Activated CD8-positive, alpha-beta memory T cell treated with anti-CD3 and anti-CD28 coated beads for 24 hours (primary cell): ENCODE data around the gene GLYR1.

Experiments used
- DNase-seq: peaks from one replicate; pipeline ENCODE4 v3.0.0-alpha.2; 2020

GLYR1 gene

GRCh38 chr16:4803401-4803844, 43.7 kb downstream of the GLYR1 start:
- DNase-seq: no peak

DNA sequence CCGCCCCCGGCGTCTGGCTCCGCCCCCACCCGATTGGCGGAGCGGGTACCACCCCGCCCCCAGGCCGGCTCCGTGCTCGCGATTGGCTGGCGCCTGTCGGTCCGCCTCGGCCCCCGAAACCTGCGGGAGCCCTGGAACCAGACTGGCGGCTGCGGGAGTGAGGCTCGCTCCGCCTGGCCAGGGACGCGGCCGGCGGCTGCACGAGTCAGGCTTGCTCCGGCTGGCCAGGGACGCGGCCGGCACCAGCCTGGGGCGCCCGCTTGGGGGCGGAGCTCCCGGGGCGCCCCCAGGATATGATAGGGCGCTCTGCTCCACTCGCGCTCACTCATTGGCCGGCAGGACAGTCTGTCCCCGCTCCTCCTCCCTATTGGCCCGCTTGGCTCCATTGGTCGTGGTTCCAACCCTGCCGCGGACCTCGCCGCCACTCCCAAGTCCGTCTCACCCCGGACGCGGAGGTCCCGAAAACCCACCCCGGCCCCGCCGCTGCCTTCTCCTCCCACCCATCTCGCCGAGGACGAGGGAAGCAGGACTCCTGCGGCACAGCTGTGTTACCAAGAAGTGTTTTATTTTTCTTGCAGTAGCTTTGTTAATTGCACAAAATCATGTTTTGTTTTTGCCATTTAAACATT, 44.3 kb downstream of the GLYR1 start:
- peak; percentile 98 for DNase-seq

- DNase-seq: peak; percentile 87
Observed at GRCh38 chr16:4801962-4802658, 45.0 kb downstream of the GLYR1 start, which contains the start of gene ROGDI. ROGDI (minus strand) TSS chr16:4802633; CDS start chr16:4802571, 62 bp downstream.

DNA sequence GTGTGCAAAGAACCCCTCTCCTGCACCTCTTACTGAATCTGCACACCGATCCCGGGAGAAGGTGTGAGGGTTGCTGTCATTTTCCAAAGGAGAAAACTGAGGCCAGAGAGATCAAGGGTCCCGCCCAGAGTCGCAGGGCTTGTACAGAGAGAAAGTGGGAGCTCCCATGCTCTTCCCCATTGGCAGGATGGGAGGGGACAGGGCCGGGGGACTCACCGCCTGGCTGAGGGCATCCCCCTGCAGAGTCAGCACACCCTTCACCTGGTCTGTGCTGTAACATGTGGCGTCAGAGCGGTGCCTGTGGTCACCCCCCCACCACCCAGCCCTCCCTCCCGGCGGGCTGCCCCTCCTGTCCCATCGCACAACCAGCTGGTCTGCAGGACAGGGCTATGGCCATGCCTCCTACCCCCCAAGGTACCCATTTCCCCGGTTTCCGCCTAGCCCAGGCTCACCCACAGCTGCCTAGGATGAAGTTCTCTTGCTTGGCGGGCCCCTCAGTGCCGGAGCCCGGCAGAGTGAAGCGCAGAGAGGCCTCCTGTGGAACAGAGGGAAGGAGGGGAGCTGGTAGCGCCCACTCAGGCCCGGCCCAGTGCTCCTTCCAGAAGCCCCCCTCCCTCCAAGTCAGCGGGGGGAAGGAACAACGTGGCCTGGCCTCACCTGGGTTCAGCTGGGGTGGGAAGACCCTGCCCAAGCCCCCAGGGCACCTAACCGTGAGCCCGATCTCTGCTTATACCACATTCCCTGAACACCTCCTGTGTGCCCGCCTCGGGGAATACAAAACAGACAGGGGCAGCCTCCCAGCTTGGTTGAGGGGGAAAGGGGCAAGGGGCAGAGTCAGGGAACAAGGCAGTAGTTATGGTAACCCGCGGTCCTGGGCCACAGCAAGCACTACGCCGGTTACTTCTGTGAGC, 45.8 kb downstream of the GLYR1 start:
- DNase-seq: no peak

DNA sequence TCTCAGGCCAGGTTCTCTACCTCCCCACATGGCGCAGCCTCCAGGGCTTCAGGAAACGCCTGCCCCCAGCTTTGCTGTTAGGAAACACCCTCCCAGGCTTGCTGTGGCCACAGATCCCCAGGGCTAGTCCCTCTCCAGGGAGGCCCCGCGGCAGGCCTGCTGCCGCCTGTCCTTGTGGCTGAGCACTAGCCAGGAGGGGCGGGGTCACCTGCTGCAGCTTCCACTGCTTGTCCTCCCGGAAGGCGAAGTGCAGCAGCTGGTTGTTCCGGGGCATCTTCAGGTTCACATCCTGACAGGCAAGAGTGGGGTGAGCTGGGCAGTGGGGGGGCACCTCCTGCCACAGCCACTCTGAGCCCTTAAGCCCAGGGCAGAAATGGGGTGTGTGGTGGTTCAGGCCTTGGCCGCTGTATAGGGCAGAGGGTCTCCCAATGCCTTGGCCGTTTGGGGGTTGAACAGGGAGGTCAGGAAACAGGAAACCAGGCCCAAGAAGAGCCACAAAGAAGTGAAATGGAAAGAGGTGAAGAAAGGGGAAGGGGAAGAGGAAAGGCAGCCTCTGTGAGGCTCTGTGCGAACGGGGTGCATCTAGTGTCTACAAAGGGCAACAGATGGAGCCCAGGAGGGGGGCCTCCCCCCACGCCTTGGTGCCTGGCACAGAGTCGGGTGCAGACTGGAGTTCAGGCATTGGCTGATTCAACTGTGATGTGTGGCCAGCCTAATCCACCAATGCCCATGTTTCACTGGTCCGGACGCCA, 46.6 kb downstream of the GLYR1 start:
- no peak for DNase-seq

DNA sequence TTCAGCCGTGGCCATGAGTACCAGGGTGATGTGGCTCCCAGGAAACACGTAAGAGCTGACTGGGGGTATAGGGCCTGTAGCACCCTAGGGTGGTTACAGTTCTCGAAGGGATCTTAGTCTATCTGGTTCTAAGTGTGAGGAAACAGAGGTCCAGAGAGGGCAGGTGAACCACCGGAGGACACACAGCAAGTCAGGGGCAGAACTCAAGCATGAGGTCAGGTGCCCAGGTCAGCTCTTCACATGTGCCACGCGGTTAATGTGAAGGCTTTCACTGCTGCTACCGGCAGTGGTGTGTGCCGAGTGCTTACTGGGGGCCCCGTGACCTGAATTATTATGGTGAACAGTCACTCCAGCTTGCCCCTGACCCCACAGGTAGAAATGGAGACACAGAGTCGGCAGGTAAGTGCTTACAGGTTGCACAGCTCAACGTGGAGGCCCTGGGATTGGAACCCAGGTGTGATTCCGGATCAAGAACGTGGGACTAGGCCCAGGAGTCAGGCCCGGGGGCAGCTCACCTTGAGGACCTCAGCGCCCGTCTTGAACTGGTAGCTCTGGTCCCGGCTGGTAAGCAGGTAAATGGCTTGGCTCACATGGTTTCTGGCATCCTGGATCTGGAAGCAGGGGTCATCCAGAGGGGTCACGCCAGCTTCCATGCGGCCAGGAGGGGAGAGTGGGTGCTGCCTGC, 47.8 kb downstream of the GLYR1 start:
- DNase-seq: no peak

DNA sequence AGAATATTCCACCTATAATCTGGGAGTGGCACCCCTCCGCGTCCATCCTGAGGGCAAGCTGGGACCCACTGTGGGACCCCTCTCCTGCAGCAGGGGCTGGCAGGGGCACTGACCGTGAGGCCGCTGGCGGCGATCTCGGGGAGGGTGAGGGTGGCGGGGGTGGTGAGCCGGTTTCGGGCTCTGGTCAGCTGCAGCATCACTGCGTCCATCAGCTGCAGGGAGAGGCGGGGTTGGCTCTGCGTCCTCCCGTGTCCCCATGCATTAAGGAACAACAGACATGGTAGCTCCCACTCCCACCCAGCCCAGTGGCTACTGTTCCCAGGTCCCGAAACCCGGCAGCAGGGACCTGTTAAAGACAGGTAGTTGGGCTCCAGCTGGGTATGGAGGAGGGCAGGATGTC, 48.6 kb downstream of the GLYR1 start:
- no peak for DNase-seq

DNA sequence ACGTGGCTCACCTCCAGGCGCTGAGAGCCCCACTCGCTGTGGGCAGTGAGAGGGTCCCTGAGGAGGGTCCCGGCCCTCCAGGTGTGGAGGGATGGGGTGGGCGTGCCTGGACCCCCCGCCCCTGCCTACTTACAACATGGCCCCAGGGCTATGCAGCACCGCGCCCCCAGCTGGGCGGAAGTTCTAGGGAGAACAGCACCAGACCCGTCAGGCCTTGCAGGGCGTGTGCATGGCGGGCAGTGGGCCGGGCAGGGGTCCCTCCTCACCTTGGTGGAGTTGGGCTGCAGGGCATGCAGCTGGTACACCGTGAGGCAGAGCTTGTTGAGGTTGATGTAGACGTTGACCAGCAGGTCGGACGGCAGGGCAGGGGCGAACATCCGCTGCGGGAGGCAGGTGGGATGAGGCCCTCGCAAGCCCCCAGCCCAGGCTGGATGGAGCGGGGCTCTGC, 49.3 kb downstream of the GLYR1 start:
- DNase-seq: no peak

DNA sequence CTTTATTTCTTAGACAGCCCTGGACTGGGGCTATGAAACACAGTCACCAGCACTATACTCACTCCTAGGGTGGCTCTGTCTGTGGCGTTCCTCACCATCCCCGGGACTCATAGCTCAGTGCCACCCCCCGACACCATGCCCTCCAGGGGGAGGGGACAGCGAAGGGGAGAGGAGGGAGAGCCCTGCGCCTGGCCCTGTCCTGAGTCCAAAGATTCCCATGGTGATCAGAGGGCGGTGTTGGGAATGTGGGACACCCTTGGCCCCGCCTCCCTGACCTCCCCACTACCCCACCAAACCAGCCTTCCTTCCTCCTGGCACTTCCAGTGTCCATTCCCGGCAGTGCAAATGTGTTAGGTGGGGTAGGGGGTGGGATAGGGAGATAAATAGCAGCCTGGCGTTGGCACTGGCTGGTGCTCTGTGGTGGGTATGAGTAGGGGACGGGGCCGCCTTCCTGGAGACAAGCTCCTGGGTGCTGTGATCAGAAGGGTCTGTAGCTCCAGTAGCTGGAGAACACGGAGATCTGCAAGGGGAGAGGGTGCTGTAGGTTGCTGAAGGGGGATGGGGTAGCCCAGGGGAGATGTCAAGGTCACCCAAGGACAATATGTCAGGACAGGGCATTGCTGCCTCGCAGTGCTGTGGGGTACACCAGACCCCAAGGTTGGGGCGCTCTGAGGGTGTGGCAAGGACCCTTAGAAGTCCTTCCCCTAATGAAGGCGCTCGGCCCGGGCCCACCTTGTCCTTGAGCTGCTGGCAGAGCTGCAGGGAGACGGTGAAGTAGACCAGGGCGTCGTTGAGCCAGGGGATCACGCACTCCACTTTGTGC, 49.9 kb downstream of the GLYR1 start:
- DNase-seq: no peak

GRCh38 chr16:4795828-4796572, 51.1 kb downstream of the GLYR1 start:
- DNase-seq: no peak

DNA sequence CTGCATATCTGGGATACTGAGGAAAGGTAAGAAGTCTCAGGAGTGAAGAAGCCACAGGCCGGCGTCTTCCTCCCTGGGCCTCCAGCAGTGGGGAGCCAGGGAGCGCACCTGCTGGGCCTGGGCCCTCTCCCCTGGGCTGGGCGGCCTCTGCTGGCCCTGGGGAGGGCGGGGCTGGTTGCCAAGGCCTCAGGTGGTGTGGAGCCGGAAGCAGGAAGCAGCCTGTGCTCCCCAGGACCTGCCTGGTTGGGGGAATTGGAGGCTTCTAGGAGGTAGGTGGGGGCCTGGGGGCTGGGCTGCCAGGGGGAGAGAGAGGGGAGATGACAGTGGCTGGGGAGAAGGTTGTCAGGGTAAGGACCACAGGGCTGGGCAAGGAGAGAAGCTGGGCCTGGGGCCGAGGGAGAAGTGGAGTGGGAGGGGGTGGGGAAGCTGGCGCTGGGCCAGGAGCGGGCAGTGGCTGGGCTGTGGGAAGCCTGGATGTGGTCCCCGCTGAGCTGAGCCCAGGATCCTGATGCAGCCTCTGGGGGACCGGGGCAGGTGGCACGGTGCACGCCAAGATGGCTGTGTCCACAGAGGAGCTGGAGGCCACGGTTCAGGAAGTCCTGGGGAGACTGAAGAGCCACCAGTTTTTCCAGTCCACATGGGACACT, 51.8 kb downstream of the GLYR1 start, which contains the start of gene SMIM22:
Gene SMIM22, plus strand, starts transcription at position 189 of the 647 bp plus-strand sequence. Its CDS starts 366 bp downstream, at position 555.
- no peak for DNase-seq

DNA sequence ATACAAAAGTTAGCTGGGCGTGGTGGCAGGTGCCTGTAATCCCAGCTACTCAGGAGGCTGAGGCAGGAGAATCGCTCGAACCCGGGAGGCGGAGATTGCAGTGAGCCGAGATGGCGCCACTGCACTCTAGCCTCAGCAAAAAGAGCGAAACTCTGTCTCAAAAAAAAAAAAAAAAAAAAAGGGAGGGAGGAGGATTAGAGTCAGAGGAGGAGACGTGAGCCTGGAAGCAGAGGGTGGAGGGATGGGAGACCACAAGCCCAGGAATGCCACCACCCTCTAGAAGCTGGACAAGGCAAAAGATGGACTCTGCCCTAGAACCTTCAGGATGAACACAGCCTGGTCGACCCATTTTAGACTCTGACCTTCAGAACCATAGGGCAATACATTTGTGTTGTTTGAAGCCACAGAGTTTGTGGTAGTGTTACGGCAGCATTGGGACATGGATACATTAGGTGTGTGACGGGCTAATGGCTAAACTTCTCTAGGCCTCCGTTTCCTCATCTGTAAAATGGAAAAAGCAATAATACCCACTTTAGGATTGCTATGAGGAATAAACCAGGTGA, 54.1 kb downstream of the GLYR1 start:
- DNase-seq: no peak

DNA sequence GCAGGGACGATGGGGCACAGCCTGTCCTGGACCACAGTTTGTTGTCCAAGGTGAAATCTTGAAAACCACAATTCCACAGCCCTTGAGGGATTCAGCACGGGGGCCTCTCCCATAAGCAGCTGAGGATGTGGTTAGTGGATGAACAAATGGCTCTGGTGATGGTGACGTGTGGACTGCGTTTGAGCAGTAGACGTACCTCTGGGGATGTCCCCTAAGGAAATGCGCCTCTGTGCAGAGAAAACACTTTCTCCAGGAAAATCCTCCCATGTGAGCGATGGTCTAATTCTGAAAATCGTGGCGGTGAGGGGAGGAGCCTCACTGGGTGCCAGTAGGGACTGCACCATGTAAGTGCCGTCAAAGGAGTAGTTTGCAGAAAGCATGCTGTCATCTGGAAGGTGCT, 56.2 kb downstream of the GLYR1 start:
- DNase-seq: no peak

- no peak for DNase-seq
Observed at GRCh38 chr16:4790261-4790660, 56.8 kb downstream of the GLYR1 start.

DNA sequence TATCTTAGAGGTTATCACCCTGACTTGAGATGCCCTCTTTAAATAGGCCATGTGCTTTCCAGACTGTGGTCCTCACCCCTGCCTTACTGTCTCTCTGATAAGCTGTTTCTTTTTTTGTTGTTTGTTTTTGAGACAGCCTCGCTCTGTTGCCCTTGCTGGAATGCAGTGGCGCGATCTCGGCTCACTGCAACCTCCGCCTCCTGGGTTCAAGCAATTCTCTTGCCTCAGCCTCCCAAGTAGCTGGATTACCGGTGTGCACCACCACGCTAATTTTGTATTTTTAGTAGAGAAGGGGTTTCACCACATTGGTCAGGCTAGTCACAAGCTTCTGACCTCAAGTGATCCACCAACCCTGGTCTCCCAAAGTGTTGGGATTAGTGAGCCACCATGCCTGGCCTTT, 58.2 kb downstream of the GLYR1 start:
- no peak for DNase-seq

DNA sequence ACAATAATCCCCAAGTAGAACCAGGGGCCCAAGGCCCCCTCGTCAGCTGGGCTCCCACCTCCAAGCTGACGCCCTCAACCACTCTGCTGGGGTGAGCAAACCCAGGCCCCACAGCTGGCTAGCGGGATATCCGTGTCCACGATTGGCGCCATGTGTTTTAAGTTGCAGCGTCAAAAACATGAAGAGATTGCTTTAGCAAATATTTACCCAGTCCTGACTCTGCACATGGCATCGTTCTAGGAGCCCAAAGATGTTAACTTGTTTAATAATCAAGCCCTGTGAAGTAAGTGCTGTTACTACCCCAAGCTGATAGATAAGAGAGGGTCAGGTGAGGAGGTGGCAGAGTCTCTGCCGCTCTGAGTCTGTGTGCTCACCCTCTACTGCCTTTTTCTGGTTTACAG, 58.6 kb downstream of the GLYR1 start:
- no peak for DNase-seq

GRCh38 chr16:4787627-4788482, 59.2 kb downstream of the GLYR1 start, which contains the start of gene SEPTIN12:
SEPTIN12 (minus strand) TSS chr16:4788345; CDS start chr16:4787645, 700 bp downstream.
- no peak for DNase-seq

GRCh38 chr16:4787068-4787467, 60.0 kb downstream of the GLYR1 start:
- DNase-seq: no peak
